HG02870 (cell line): ENCODE measurements around the gene MACF1.
"Not testable (repeated sequence)": the region's sequence is repeated elsewhere in the genome, so short reads cannot be mapped to it uniquely, and the experiment has no call there.

Source experiments
- ATAC-seq: cut with Tn5 transposase; IDR thresholded peaks from one replicate; pipeline ENCODE4 v1.9.1; 2021; ENCODE audit warnings: mild to moderate bottlenecking, moderate library complexity; ENCODE audit not compliant: unreplicated experiment

Gene MACF1

GRCh38 chr1:39501666-39502065 lies 297.2 kb downstream of the MACF1 start:
- no peak for ATAC-seq

GRCh38 chr1:39504436-39504835 lies 299.9 kb downstream of the MACF1 start:
- ATAC-seq: not testable (repeated sequence)

- no peak for ATAC-seq
Measured at GRCh38 chr1:39505289-39505688, 300.8 kb downstream of the MACF1 start.

GRCh38 chr1:39507230-39507928 lies 302.9 kb downstream of the MACF1 start:
- ATAC-seq: no peak

DNA sequence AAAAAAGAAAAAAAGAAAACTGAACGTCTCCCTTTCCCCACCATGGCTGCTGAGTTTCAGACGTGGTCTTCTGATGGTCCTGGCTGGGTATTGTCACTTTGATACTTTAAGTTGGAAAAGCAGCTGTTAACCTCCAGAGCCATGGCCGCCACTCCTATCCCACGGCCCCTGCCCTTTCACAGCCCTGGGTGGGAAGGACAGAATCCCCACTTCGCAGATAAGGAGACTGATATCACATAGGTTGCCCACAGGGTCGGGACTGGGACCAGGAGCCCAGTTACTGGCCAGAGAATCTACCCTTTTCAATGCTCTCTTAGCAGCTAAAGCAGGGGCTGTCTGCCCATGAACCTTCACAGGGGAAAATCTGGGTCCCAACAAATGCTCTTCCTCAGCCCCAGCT lies 303.8 kb downstream of the MACF1 start:
- no peak for ATAC-seq

- peak; percentile 16 for ATAC-seq
Measured at GRCh38 chr1:39508857-39509305, 304.4 kb downstream of the MACF1 start.

DNA sequence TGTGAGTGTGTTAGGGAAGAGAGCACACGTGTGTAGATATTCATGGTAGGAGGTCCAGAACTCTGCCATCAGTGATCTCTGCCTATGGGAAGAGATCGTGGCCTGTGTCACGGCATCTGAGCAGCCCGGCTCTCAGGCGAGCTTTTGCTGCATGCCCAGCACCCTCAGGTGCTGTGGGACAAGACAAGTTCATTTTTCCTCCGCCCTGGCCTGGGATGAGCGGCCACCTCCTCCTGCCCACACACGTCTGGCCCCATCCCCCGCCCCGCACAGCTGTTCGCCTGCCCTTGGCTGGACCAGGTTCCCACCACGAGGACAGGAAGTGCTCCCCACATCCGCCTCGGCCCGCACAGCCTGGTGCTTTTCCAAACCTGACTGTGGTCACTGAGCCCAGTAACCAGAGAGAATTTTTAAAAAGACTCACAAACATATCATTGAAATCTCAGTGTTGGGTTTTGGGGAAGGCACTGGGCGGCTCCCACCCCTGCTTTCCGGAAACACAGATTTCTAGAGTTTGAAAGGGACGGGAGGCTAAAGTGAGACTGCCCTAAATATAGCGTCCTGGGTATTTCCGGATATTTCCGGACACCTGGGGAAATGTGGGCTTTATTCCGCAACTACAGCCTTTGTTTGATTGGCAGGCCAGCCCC lies 305.0 kb downstream of the MACF1 start:
- peak; percentile 56 for ATAC-seq

- not testable (repeated sequence) for ATAC-seq
Measured at GRCh38 chr1:39510570-39511186, 306.2 kb downstream of the MACF1 start.

GRCh38 chr1:39511477-39511876 lies 307.0 kb downstream of the MACF1 start:
- ATAC-seq: not testable (repeated sequence)

DNA sequence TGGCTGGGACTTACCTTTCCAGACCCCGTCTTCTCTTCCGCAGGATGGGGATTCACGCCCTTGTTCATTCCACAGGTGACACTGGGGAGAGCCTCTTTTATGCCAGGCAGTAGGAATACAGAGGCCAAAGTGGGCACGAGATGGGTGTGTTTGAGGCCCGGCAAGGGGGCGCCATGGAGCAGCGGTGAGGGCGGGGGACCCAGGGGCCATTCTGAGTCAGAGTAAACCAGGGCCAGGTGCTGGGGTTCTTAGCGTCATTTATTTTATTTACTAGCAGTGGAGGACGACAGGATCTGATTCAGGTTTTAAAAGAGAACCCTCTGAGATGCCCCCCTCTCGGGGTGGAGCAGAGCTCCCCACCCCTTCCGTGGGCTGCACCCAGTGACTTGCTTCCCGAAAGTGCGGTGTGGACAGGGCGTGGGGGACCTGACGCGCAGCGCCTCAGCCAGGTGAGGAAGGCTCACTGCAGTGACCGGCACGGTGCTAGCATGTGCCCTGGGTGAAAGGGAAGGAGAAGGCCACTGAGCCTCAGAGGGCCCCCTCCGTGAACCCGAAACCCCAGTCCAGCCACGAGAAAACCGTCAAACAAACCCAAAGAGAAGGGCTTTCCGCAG lies 307.8 kb downstream of the MACF1 start:
- ATAC-seq: not testable (repeated sequence)

- ATAC-seq: peak; percentile 47
Measured at GRCh38 chr1:39514710-39515124, 310.2 kb downstream of the MACF1 start.

DNA sequence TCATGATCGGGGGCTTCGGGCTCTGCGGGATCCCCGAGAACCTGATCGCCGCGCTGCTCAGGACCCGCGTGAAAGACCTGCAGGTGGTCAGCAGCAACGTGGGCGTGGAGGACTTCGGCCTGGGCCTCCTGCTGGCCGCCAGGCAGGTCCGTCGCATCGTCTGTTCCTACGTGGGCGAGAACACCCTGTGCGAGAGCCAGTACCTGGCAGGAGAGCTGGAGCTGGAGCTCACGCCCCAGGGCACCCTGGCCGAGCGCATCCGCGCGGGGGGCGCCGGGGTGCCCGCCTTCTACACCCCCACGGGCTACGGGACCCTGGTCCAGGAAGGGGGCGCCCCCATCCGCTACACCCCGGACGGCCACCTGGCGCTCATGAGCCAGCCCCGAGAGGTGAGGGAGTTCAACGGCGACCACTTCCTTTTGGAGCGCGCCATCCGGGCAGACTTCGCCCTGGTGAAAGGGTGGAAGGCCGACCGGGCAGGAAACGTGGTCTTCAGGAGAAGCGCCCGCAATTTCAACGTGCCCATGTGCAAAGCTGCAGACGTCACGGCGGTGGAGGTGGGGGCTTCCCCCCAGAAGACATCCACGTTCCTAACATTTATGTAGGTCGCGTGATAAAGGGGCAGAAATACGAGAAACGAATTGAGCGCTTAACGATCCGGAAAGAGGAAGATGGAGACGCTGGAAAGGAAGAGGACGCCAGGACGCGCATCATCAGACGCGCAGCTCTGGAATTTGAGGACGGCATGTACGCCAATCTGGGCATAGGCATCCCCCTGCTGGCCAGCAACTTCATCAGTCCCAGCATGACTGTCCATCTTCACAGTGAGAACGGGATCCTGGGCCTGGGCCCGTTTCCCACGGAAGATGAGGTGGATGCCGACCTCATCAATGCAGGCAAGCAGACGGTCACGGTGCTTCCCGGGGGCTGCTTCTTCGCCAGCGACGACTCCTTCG lies 310.9 kb downstream of the MACF1 start:
- not testable (repeated sequence) for ATAC-seq

- ATAC-seq: not testable (repeated sequence)
Measured at GRCh38 chr1:39516841-39517240, 312.3 kb downstream of the MACF1 start.

GRCh38 chr1:39517936-39518335 lies 313.4 kb downstream of the MACF1 start:
- not testable (repeated sequence) for ATAC-seq

GRCh38 chr1:39519376-39519775 lies 314.9 kb downstream of the MACF1 start:
- ATAC-seq: not testable (repeated sequence)

- ATAC-seq: not testable (repeated sequence)
Measured at GRCh38 chr1:39522221-39522620, 317.7 kb downstream of the MACF1 start.

DNA sequence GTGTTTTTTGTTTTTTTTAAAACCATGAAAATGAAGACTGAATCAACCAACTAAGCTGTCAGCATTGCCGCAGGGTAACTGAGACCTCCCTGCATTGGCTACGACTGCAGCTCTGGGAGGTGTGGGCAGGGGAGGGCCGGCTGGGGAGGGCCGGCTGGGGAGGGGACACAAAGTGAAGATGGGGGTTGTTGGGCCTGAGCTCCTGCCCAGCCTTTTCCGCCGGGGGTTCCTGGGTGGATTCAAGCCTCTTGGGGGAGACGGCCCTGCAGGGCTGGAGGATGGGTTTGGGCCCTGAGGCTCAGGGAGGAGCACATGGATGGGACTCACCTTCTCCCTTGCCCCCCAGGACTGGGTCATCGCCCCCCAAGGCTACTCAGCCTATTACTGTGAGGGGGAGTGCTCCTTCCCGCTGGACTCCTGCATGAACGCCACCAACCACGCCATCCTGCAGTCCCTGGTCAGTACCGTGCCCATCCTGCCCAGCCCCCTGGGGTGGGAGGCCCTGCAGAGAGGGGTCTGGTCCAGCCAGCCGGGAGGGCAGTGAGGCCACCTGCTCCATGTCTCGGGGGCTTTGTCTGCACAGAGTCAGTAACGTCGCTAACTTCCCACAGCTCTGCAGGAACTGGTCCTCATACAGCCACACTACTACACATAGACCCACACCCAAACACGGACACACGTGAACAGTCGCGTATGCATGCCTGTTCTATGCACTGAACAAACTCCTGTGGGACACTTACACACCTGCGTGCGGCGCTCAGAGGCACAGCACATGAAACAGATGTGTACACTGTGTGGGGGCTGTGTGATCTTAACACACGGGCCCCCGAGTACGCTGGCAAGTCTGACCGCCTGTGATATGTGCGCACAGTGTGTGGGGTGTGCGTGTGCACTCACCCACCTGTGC lies 318.4 kb downstream of the MACF1 start:
- no peak for ATAC-seq

GRCh38 chr1:39524171-39524570 lies 319.7 kb downstream of the MACF1 start:
- ATAC-seq: no peak
